HCT116 (cell line): ENCODE results near the gene C11orf68. TPM values are rescaled to one million over a fixed set of nuclear protein-coding genes. Genes with fewer than 3 reads are reported as not detected.

Experiments used
- ATAC-seq: fragments of 200-7000 bp; cut with Tn5 transposase; 2 replicates; pipeline ENCODE4 v1.9.1; 2020; ENCODE audit warnings: mild to moderate bottlenecking, moderate library complexity
- BruUV-seq: library from RNA; stranded (reverse); fragments of 400-500 nt; replicated peaks from 2 replicates; lab custom pipeline; 2021; lab: Mats Ljungman, UMichigan
- CTCF ChIA-PET: fragments of 300-600 bp; sonication (Branson Sonifier 250); formaldehyde crosslinking; loops from one replicate; lab custom pipeline; 2021; ENCODE audit warnings: antibody characterized with exemption; lab: Charles Lee
- POLR2A ChIA-PET: fragments of 300-600, 350-600 bp; sonication (Branson Sonifier 250); formaldehyde crosslinking; loops from one replicate; lab custom pipeline; 2021; ENCODE audit warnings: antibody characterized with exemption; lab: Charles Lee
- RAD21 ChIA-PET, 2 experiments: fragments of 300-600 bp; sonication (Branson Sonifier 250); formaldehyde crosslinking; loops; one replicate each; lab custom pipeline; 2023; ENCODE audit warnings: low total read pairs in 2 of 2; ENCODE audit not compliant: uncharacterized antibody in 2 of 2, unreplicated experiment in 2 of 2, low non-redundant PET in 1 of 2; lab: Charles Lee
- DNase-seq: peaks from one replicate; pipeline ENCODE4 v3.0.0-alpha.2; 2010; ENCODE audit warnings: low read depth, low spot score
- H2AFZ ChIP-seq: fragments of 200-600 bp; shearing (Covaris generic), sonication (generic); 2 replicates; pipeline ENCODE4 v1.6.1; 2017; ENCODE audit warnings: low read depth, mixed run types, mixed read lengths, antibody characterized with exemption, low read length; ENCODE audit not compliant: poor library complexity, severe bottlenecking
- H3K27ac ChIP-seq: 2 replicates; pipeline ENCODE4 v1.5.1; 2012; ENCODE audit warnings: low read depth, low read length
- H3K27me3 ChIP-seq: fragments of 200-600 bp; sonication (generic); 2 replicates; pipeline ENCODE4 v1.6.1; 2016; ENCODE audit warnings: mixed run types, low read length, mixed read lengths; ENCODE audit not compliant: insufficient read depth
- H3K36me3 ChIP-seq, 2 experiments: fragments of 200-500 bp in 1 of 2; fragments of 200-600 bp in 1 of 2; sonication (Bioruptor generic) in 1 of 2; sonication (generic) in 1 of 2; 2 replicates each; pipeline versions ENCODE4 v1.5.1 to v1.6.1; 2014 to 2016; ENCODE audit warnings: low read length in 2 of 2, inconsistent platforms in 1 of 2, mixed read lengths in 1 of 2, mixed run types in 1 of 2; ENCODE audit not compliant: insufficient read depth in 2 of 2, control insufficient read depth in 1 of 2
- H3K4me1 ChIP-seq, 2 experiments: fragments of 200-600 bp in 1 of 2; sonication (generic) in 1 of 2; 2 replicates each; pipeline versions ENCODE4 v1.5.1 to v1.6.1; 2012 to 2017; ENCODE audit warnings: low read length in 2 of 2, inconsistent platforms in 1 of 2, mild to moderate bottlenecking in 1 of 2, mixed read lengths in 1 of 2, mixed run types in 1 of 2, moderate library complexity in 1 of 2; ENCODE audit not compliant: insufficient read depth in 2 of 2, control insufficient read depth in 1 of 2
- H3K4me2 ChIP-seq: fragments of 200-600 bp; sonication (generic); 2 replicates; pipeline ENCODE4 v1.6.1; 2017; ENCODE audit warnings: mixed run types, low read length, mixed read lengths
- H3K4me3 ChIP-seq, 2 experiments: fragments of 200-600 bp in 1 of 2; sonication (generic) in 1 of 2; replicated peaks in 1 of 2; 2 replicates each; pipeline ENCODE4 v1.5.1; 2011 to 2016; ENCODE audit warnings: low read length in 2 of 2, control low read depth in 1 of 2, low read depth in 1 of 2, mild to moderate bottlenecking in 1 of 2, mixed read lengths in 1 of 2, mixed run types in 1 of 2
- H3K79me2 ChIP-seq: fragments of 200-600 bp; sonication (generic); 2 replicates; pipeline ENCODE4 v1.6.1; 2017; ENCODE audit warnings: mild to moderate bottlenecking, mixed run types, low read length, moderate library complexity, mixed read lengths; ENCODE audit not compliant: insufficient read depth
- H3K9ac ChIP-seq: fragments of 200-600 bp; sonication (generic); 2 replicates; pipeline ENCODE4 v1.6.1; 2016; ENCODE audit warnings: low read length, mixed read lengths
- H3K9me2 ChIP-seq: fragments of 200-600 bp; sonication (generic), shearing (Covaris generic); 2 replicates; pipeline ENCODE4 v1.6.1; 2017; ENCODE audit warnings: mixed run types, mild to moderate bottlenecking, moderate library complexity; ENCODE audit not compliant: insufficient read depth
- H3K9me3 ChIP-seq, 2 experiments: fragments of 200-500 bp in 1 of 2; fragments of 200-600 bp in 1 of 2; sonication (Bioruptor generic) in 1 of 2; sonication (generic) in 1 of 2; 2 replicates each; pipeline ENCODE4 v1.6.1; 2014 to 2017; ENCODE audit warnings: low read length in 2 of 2, mixed read lengths in 2 of 2, inconsistent platforms in 1 of 2, low read depth in 1 of 2, mild to moderate bottlenecking in 1 of 2, mixed run types in 1 of 2, moderate library complexity in 1 of 2; ENCODE audit not compliant: control insufficient read depth in 1 of 2, insufficient read depth in 1 of 2
- H4K20me1 ChIP-seq: fragments of 200-600 bp; sonication (generic), shearing (Covaris generic); 2 replicates; pipeline ENCODE4 v1.6.1; 2017; ENCODE audit warnings: mixed run types, mild to moderate bottlenecking, moderate library complexity; ENCODE audit not compliant: insufficient read depth
- FOSL1 ChIP-seq: IDR thresholded peaks from 2 replicates; pipeline ENCODE4 v1.6.1; 2012; ENCODE audit warnings: low read depth
- SIN3A ChIP-seq: IDR thresholded peaks from 2 replicates; pipeline ENCODE4 v1.6.1; 2012; ENCODE audit warnings: low read depth
- SRF ChIP-seq: IDR thresholded peaks from 2 replicates; pipeline ENCODE4 v1.6.1; 2012; ENCODE audit warnings: low read depth
- TCF7L2 ChIP-seq: IDR thresholded peaks from 2 replicates; pipeline ENCODE4 v1.7.0; 2011; ENCODE audit warnings: borderline replicate concordance, inconsistent platforms; ENCODE audit not compliant: insufficient read depth, insufficient read length; ENCODE audit errors: extremely low read depth
- YY1 ChIP-seq: IDR thresholded peaks from 2 replicates; pipeline ENCODE4 v1.6.1; 2011; ENCODE audit warnings: low read length, low read depth, moderate library complexity, mild to moderate bottlenecking; ENCODE audit not compliant: insufficient replicate concordance; ENCODE audit errors: extremely low read depth
- ZFX ChIP-seq: fragments of 450-650 bp; IDR thresholded peaks from 2 replicates; pipeline ENCODE4 v1.6.1; 2017
- intact Hi-C: fragments of 100-400 bp; cut with micrococcal nuclease; formaldehyde crosslinking; loops from 2 replicates; pipeline ENCODE4 v1.10.0; 2022
- total RNA-seq: library from RNA; stranded (reverse); gene quantifications from one replicate; pipeline ENCODE4 v1.2.1, GENCODE V29; 2021; ENCODE audit not compliant: unreplicated experiment
- TF ChIP-seq, protein P1 (sequence below): IDR thresholded peaks from 2 replicates; pipeline ENCODE4 v1.6.1; 2012; ENCODE audit warnings: low read depth

C11orf68 gene
- total RNA-seq, 1 experiment from 2014 or later: 49.8 TPM

DNA sequence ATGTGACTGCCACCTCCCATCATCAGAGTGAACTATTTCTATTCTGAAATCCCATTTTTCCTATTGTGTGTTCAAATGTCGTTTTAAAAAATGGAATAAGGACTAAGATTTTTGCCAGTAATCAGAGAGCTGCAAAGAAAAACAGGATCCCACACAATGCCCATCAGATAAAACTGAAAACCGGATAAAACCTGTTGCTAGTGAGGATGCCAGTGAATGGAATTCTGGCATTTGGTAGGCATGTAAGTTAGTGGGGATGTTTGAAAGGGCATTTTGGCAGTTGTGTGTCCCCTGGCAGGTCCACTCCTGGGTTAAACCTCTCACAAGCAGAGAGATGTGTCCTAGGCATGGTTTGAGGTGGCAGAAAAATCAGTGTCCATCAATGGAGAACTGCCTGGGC, 6.5 kb upstream of the C11orf68 start:
- ChIA-PET POLR2A (no interaction called here), CTCF (no interaction called here)

More for the DNA sequence above, 6.5 kb upstream of the C11orf68 start:
- Histone ChIP-seq H3K4me1 (peaks cover 5 to 6% of the 10 kb centered on the region in 2 experiments; a peak in 3 of 4 replicates), H3K36me3 (peaks cover 5 to 20% of the 10 kb centered on the region in 2 experiments; a peak in 3 of 4 replicates), H3K27me3 (no peaks in the 10 kb centered on the region), H3K4me3 (no peak overlapping the region), H3K27ac (no peak overlapping the region), H3K9ac (no peak overlapping the region), H2AFZ (no peak overlapping the region), H4K20me1 (no peaks in the 10 kb centered on the region), H3K9me2 (no peaks in the 10 kb centered on the region), H3K9me3 (no peaks in the 10 kb centered on the region), H3K79me2 (peaks cover 7% of the 10 kb centered on the region; the same call in 1 of the 2 replicates), H3K4me2 (no peak overlapping the region)
- DNase-seq: no peak
- intact Hi-C loops: no loop called here
- RAD21 ChIA-PET: no interaction called here
- ATAC-seq: no peak
- TF ChIP-seq ZFX (no peak), SRF (no peak), SIN3A (no peak), YY1 (no peak), FOSL1 (no peak), TCF7L2 (no peak)
- TF ChIP-seq, protein P1, sequence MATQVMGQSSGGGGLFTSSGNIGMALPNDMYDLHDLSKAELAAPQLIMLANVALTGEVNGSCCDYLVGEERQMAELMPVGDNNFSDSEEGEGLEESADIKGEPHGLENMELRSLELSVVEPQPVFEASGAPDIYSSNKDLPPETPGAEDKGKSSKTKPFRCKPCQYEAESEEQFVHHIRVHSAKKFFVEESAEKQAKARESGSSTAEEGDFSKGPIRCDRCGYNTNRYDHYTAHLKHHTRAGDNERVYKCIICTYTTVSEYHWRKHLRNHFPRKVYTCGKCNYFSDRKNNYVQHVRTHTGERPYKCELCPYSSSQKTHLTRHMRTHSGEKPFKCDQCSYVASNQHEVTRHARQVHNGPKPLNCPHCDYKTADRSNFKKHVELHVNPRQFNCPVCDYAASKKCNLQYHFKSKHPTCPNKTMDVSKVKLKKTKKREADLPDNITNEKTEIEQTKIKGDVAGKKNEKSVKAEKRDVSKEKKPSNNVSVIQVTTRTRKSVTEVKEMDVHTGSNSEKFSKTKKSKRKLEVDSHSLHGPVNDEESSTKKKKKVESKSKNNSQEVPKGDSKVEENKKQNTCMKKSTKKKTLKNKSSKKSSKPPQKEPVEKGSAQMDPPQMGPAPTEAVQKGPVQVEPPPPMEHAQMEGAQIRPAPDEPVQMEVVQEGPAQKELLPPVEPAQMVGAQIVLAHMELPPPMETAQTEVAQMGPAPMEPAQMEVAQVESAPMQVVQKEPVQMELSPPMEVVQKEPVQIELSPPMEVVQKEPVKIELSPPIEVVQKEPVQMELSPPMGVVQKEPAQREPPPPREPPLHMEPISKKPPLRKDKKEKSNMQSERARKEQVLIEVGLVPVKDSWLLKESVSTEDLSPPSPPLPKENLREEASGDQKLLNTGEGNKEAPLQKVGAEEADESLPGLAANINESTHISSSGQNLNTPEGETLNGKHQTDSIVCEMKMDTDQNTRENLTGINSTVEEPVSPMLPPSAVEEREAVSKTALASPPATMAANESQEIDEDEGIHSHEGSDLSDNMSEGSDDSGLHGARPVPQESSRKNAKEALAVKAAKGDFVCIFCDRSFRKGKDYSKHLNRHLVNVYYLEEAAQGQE: no peak
- BruUV-seq: no TSS peak
